Measurements from ENCODE around the gene HCN4.

DNA sequence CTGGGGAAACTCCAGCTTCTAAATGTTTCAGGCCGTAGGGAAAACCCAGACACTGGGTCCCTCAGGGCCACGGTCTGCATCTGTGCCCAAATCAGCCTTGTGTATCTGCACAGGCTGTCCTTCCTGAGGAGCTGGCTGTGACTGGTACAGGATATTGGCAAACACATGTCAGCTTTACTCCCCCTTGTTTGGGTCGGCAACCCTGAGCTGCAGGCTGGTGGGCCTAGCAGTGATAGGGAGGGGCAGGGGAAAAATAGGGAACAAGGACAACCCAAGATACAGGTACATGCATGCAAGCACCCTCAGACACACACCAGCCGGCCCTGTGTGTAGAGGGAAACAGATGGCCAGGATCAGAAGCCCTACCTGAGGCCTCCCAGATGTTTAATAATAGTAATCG, 28.7 kb upstream of the HCN4 start:
- no peak for TF ChIP-seq POLR2AphosphoS5 (IDR thresholded peaks at IDR 0.05)
- TF ChIP-seq, protein P1, sequence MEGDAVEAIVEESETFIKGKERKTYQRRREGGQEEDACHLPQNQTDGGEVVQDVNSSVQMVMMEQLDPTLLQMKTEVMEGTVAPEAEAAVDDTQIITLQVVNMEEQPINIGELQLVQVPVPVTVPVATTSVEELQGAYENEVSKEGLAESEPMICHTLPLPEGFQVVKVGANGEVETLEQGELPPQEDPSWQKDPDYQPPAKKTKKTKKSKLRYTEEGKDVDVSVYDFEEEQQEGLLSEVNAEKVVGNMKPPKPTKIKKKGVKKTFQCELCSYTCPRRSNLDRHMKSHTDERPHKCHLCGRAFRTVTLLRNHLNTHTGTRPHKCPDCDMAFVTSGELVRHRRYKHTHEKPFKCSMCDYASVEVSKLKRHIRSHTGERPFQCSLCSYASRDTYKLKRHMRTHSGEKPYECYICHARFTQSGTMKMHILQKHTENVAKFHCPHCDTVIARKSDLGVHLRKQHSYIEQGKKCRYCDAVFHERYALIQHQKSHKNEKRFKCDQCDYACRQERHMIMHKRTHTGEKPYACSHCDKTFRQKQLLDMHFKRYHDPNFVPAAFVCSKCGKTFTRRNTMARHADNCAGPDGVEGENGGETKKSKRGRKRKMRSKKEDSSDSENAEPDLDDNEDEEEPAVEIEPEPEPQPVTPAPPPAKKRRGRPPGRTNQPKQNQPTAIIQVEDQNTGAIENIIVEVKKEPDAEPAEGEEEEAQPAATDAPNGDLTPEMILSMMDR (IDR thresholded peaks at IDR 0.05) = no peak
- TF ChIP-seq POLR2A (IDR thresholded peaks at IDR 0.05) = no peak
